ENCODE results near the gene HSF2BP.

DNA sequence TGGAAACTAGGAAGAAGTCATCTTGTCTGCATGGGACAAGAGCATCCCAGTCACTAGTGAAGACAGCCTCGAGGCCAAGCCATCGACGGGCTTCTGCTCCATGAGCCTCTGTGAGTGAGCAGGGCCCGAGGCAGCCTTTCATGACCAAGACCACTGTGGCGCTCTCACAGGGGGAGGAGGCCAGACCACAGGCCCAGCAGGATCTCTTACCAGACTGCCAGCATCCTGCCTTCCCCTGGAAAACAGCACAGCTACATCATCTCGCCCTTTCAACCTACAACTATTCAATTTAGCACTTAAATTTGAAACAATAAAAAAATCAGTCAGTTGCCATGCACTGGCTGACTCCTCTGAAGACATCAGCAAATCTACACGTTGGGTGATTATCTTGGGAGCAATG is 85.4 kb downstream of the HSF2BP start:
- TF ChIP-seq CTCF (IDR thresholded peaks at IDR 0.05; ENCODE audit: low read depth, low read length) (no peak), POLR2A (IDR thresholded peaks at IDR 0.05; ENCODE audit: extremely low read depth, insufficient read length) (no peak), MYC (IDR thresholded peaks at IDR 0.05; ENCODE audit: low read depth, low read length) (no peak)
- TF ChIP-seq, protein P1, sequence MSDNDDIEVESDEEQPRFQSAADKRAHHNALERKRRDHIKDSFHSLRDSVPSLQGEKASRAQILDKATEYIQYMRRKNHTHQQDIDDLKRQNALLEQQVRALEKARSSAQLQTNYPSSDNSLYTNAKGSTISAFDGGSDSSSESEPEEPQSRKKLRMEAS (IDR thresholded peaks at IDR 0.05; ENCODE audit: low read depth, low read length): no peak

Measured in NB4 (cell line).